Dendritic cell treated with granulocyte-macrophage colony-stimulating factor and Interleukin-4, amounts not matched to agents 40 ng/mL and 50 ng/mL, for 4 days (primary cell): ENCODE measurements around the gene CFAP99.

Experiments used
- H3K27ac Mint-ChIP-seq: one replicate; pipeline ENCODE4 v1.8.0; 2022; ENCODE audit warnings: mild to moderate bottlenecking, mixed read lengths
- H3K27me3 Mint-ChIP-seq: one replicate; pipeline ENCODE4 v1.8.0; 2022; ENCODE audit warnings: mild to moderate bottlenecking, mixed read lengths
- H3K36me3 Mint-ChIP-seq: one replicate; pipeline ENCODE4 v1.8.0; 2022; ENCODE audit warnings: low read depth, mixed read lengths
- H3K4me1 Mint-ChIP-seq: one replicate; pipeline ENCODE4 v1.8.0; 2022; ENCODE audit warnings: low read depth, mixed read lengths
- H3K4me3 Mint-ChIP-seq: one replicate; pipeline ENCODE4 v1.8.0; 2022; ENCODE audit warnings: mild to moderate bottlenecking, moderate library complexity, mixed read lengths
- H3K9me3 Mint-ChIP-seq: one replicate; pipeline ENCODE4 v1.8.0; 2022; ENCODE audit warnings: mixed read lengths
- intact Hi-C: fragments of 100-400 bp; cut with micrococcal nuclease; formaldehyde crosslinking; loops from one replicate; pipeline ENCODE4 v1.15.0; 2022

The CFAP99 gene

GRCh38 chr4:2433609-2434350, 15.0 kb downstream of the CFAP99 start:
- Mint-ChIP-seq H3K27me3 (peaks cover 7% of the 10 kb centered on the region), H3K9me3 (no peaks in the 10 kb centered on the region), H3K27ac (no peak overlapping the region), H3K36me3 (no peaks in the 10 kb centered on the region), H3K4me1 (peaks cover 3% of the 10 kb centered on the region), H3K4me3 (no peak overlapping the region)
- intact Hi-C loops: no loop called here

- Mint-ChIP-seq H3K4me3 (no peak overlapping the region), H3K9me3 (no peaks in the 10 kb centered on the region), H3K36me3 (no peaks in the 10 kb centered on the region), H3K27me3 (peaks cover 5% of the 10 kb centered on the region), H3K27ac (no peak overlapping the region), H3K4me1 (no peaks in the 10 kb centered on the region)
- intact Hi-C loops: no loop called here
These were observed 15.7 kb downstream of the CFAP99 start for GRCh38 chr4:2434420-2434819.

GRCh38 chr4:2436301-2436700, 17.5 kb downstream of the CFAP99 start:
- Mint-ChIP-seq H3K36me3 (no peaks in the 10 kb centered on the region), H3K4me1 (no peaks in the 10 kb centered on the region), H3K9me3 (no peaks in the 10 kb centered on the region), H3K4me3 (no peak overlapping the region), H3K27me3 (peaks cover 5% of the 10 kb centered on the region), H3K27ac (no peak overlapping the region)
- intact Hi-C loops: no loop called here

- no peaks in the 10 kb centered on the region for H3K9me3 Mint-ChIP-seq
- H3K27me3 Mint-ChIP-seq: peaks cover 5% of the 10 kb centered on the region
- H3K4me3 Mint-ChIP-seq: no peak overlapping the region
- intact Hi-C loops: no loop called here
- no peak overlapping the region for H3K27ac Mint-ChIP-seq
- no peaks in the 10 kb centered on the region for H3K4me1 Mint-ChIP-seq
- H3K36me3 Mint-ChIP-seq: no peaks in the 10 kb centered on the region
These were observed 18.2 kb downstream of the CFAP99 start for GRCh38 chr4:2436761-2437474.

- H3K27me3 Mint-ChIP-seq: peaks cover 5% of the 10 kb centered on the region
- H3K27ac Mint-ChIP-seq: no peak overlapping the region
- no peaks in the 10 kb centered on the region for H3K4me1 Mint-ChIP-seq
- H3K4me3 Mint-ChIP-seq: no peak overlapping the region
- H3K9me3 Mint-ChIP-seq: no peaks in the 10 kb centered on the region
- intact Hi-C loops: no loop called here
- no peaks in the 10 kb centered on the region for H3K36me3 Mint-ChIP-seq
These were observed 18.9 kb downstream of the CFAP99 start for GRCh38 chr4:2437475-2438215.

- Mint-ChIP-seq H3K27ac (no peak overlapping the region), H3K9me3 (no peaks in the 10 kb centered on the region), H3K4me3 (no peak overlapping the region), H3K27me3 (no peaks in the 10 kb centered on the region), H3K36me3 (no peaks in the 10 kb centered on the region), H3K4me1 (no peaks in the 10 kb centered on the region)
- intact Hi-C loops: no loop called here
These were observed 20.3 kb downstream of the CFAP99 start for GRCh38 chr4:2438822-2439718.

- no peaks in the 10 kb centered on the region for H3K9me3 Mint-ChIP-seq
- intact Hi-C loops: loop anchor here (1.0 kb wide), 1 partner anchor 221 kb away; no protein-coding TSS in a partner anchor
- no peak overlapping the region for H3K4me3 Mint-ChIP-seq
- no peaks in the 10 kb centered on the region for H3K27me3 Mint-ChIP-seq
- no peaks in the 10 kb centered on the region for H3K36me3 Mint-ChIP-seq
- no peak overlapping the region for H3K27ac Mint-ChIP-seq
- no peaks in the 10 kb centered on the region for H3K4me1 Mint-ChIP-seq
These were observed 22.8 kb downstream of the CFAP99 start for GRCh38 chr4:2441393-2442174.

GRCh38 chr4:2442175-2442993, 23.6 kb downstream of the CFAP99 start:
- H3K27ac Mint-ChIP-seq: no peak overlapping the region
- intact Hi-C loops: no loop called here
- no peaks in the 10 kb centered on the region for H3K27me3 Mint-ChIP-seq
- H3K4me1 Mint-ChIP-seq: no peaks in the 10 kb centered on the region
- no peaks in the 10 kb centered on the region for H3K36me3 Mint-ChIP-seq
- H3K9me3 Mint-ChIP-seq: no peaks in the 10 kb centered on the region
- H3K4me3 Mint-ChIP-seq: no peak overlapping the region

GRCh38 chr4:2443061-2443730, 24.4 kb downstream of the CFAP99 start:
- Mint-ChIP-seq H3K9me3 (no peaks in the 10 kb centered on the region), H3K27me3 (no peaks in the 10 kb centered on the region), H3K36me3 (no peaks in the 10 kb centered on the region), H3K4me3 (no peak overlapping the region), H3K27ac (no peak overlapping the region), H3K4me1 (no peaks in the 10 kb centered on the region)
- intact Hi-C loops: no loop called here

- Mint-ChIP-seq H3K9me3 (no peaks in the 10 kb centered on the region), H3K4me3 (no peak overlapping the region), H3K36me3 (no peaks in the 10 kb centered on the region), H3K27ac (no peak overlapping the region), H3K27me3 (no peaks in the 10 kb centered on the region), H3K4me1 (no peaks in the 10 kb centered on the region)
- intact Hi-C loops: no loop called here
These were observed 25.4 kb downstream of the CFAP99 start for GRCh38 chr4:2443956-2444740.

GRCh38 chr4:2445130-2445529, 26.4 kb downstream of the CFAP99 start:
- H3K27me3 Mint-ChIP-seq: peaks cover 1% of the 10 kb centered on the region
- no peak overlapping the region for H3K27ac Mint-ChIP-seq
- H3K4me1 Mint-ChIP-seq: no peaks in the 10 kb centered on the region
- no peak overlapping the region for H3K4me3 Mint-ChIP-seq
- intact Hi-C loops: no loop called here
- no peaks in the 10 kb centered on the region for H3K9me3 Mint-ChIP-seq
- no peaks in the 10 kb centered on the region for H3K36me3 Mint-ChIP-seq
